H1 (cell line): ENCODE results near the gene BCL11A. TPM values are rescaled to one million over a fixed set of nuclear protein-coding genes. Genes with fewer than 3 reads are reported as not detected.

Experiments
- CTCF ChIA-PET: fragments of 300-600 bp; sonication (Branson Sonifier 250); formaldehyde crosslinking; loops from one replicate; lab custom pipeline; 2021; ENCODE audit not compliant: partially characterized antibody; lab: Charles Lee
- POLR2A ChIA-PET: fragments of 300-600 bp; sonication (Branson Sonifier 250); formaldehyde crosslinking; loops from one replicate; lab custom pipeline; 2021; ENCODE audit warnings: inconsistent platforms; ENCODE audit not compliant: partially characterized antibody; lab: Charles Lee
- DNase-seq, 2 experiments: peaks; one replicate each; pipeline versions ENCODE4 v3.0.0 to v3.0.0-alpha.2; 2010 to 2022; ENCODE audit warnings: low spot score in 2 of 2, low read depth in 1 of 2, mixed read lengths in 1 of 2
- FAIRE-seq: peaks from 2 replicates; lab custom pipeline; 2011; peaks lifted over from hg19 to GRCh38; lab: Jason Lieb, UNC
- H2AFZ ChIP-seq: 2 replicates; pipeline ENCODE4 v1.8.1; 2012; ENCODE audit warnings: low read length, inconsistent platforms
- H2AK5ac ChIP-seq: 2 replicates; pipeline ENCODE4 v1.6.1; 2013; ENCODE audit warnings: low read depth, low read length
- H2BK120ac ChIP-seq: replicated peaks from 2 replicates; pipeline ENCODE3; 2013; ENCODE audit warnings: low read depth, low read length, inconsistent platforms
- H2BK12ac ChIP-seq: 2 replicates; pipeline ENCODE4 v1.6.1; 2013; ENCODE audit warnings: low read depth, low read length
- H2BK15ac ChIP-seq: 2 replicates; pipeline ENCODE4 v1.6.1; 2013; ENCODE audit warnings: low read length
- H2BK20ac ChIP-seq: 2 replicates; pipeline ENCODE4 v1.6.1; 2013; ENCODE audit warnings: low read length
- H2BK5ac ChIP-seq: 2 replicates; pipeline ENCODE4 v1.6.1; 2013; ENCODE audit warnings: low read depth, low read length
- H3K14ac ChIP-seq: 2 replicates; pipeline ENCODE4 v1.6.1; 2013; ENCODE audit warnings: inconsistent platforms; ENCODE audit not compliant: insufficient read length
- H3K18ac ChIP-seq: 2 replicates; pipeline ENCODE4 v1.6.1; 2013; ENCODE audit warnings: low read length; ENCODE audit errors: extremely low read depth
- H3K23ac ChIP-seq: 2 replicates; pipeline ENCODE4 v1.6.1; 2013; ENCODE audit warnings: inconsistent platforms; ENCODE audit not compliant: insufficient read length
- H3K23me2 ChIP-seq: 2 replicates; pipeline ENCODE4 v1.6.1; 2013; ENCODE audit warnings: low read depth, low read length
- H3K27ac ChIP-seq: 2 replicates; pipeline ENCODE4 v1.6.1; 2011; ENCODE audit warnings: low read depth, low read length, inconsistent platforms
- H3K27me3 ChIP-seq, 4 experiments: replicated peaks in 1 of 4; 1 replicate in 1 of 4; 2 replicates in 3 of 4; pipeline versions ENCODE4 v1.6.1 to v1.8.1; 2011 to 2013; ENCODE audit warnings: low read length in 3 of 4, mild to moderate bottlenecking in 3 of 4, inconsistent platforms in 2 of 4, mixed read lengths in 2 of 4, moderate library complexity in 1 of 4; ENCODE audit not compliant: control insufficient read depth in 3 of 4, insufficient read depth in 3 of 4; ENCODE audit errors: extremely low read depth in 1 of 4
- H3K36me3 ChIP-seq, 4 experiments: 2 replicates each; pipeline versions ENCODE4 v1.6.1 to v1.8.1; 2011 to 2013; ENCODE audit warnings: mild to moderate bottlenecking in 4 of 4, low read length in 3 of 4, moderate library complexity in 2 of 4, control low read depth in 1 of 4, inconsistent platforms in 1 of 4; ENCODE audit not compliant: insufficient read depth in 4 of 4, control insufficient read depth in 2 of 4
- H3K4ac ChIP-seq: replicated peaks from 2 replicates; pipeline ENCODE3; 2013; ENCODE audit warnings: low read length, low read depth, mixed read lengths, inconsistent platforms; ENCODE audit not compliant: insufficient read length
- H3K4me1 ChIP-seq, 4 experiments: replicated peaks in 1 of 4; 1 replicate in 1 of 4; 2 replicates in 3 of 4; pipeline versions ENCODE4 v1.6.1 to v1.8.1; 2011 to 2013; ENCODE audit warnings: low read length in 3 of 4, inconsistent platforms in 2 of 4, mixed read lengths in 1 of 4; ENCODE audit not compliant: insufficient read depth in 4 of 4, control insufficient read depth in 3 of 4
- H3K4me2 ChIP-seq, 2 experiments: 2 replicates each; pipeline versions ENCODE4 v1.6.1 to v1.8.1; 2011 to 2013; ENCODE audit warnings: low read depth in 2 of 2, low read length in 2 of 2, control low read depth in 1 of 2, inconsistent platforms in 1 of 2, mild to moderate bottlenecking in 1 of 2; ENCODE audit not compliant: insufficient read depth in 1 of 2
- H3K4me3 ChIP-seq, 4 experiments: fragments of 200-600, 300-600 bp in 1 of 4; sonication (generic), shearing (Covaris generic), sonication (Bioruptor Twin) in 1 of 4; 2 replicates each; pipeline versions ENCODE4 v1.5.1 to v1.8.1; 2011 to 2016; ENCODE audit warnings: low read length in 4 of 4, low read depth in 3 of 4, control low read depth in 2 of 4, inconsistent platforms in 2 of 4, mild to moderate bottlenecking in 2 of 4, mixed read lengths in 1 of 4, moderate library complexity in 1 of 4; ENCODE audit not compliant: insufficient read depth in 2 of 4; ENCODE audit errors: extremely low read depth in 1 of 4
- H3K56ac ChIP-seq: replicated peaks from 2 replicates; pipeline ENCODE3; 2013; ENCODE audit warnings: low read depth, mild to moderate bottlenecking, mixed read lengths, low read length, inconsistent platforms; ENCODE audit not compliant: insufficient read length
- H3K79me1 ChIP-seq: 2 replicates; pipeline ENCODE4 v1.6.1; 2013; ENCODE audit warnings: low read depth, low read length, control low read depth
- H3K79me2 ChIP-seq, 2 experiments: 2 replicates each; pipeline versions ENCODE4 v1.6.1 to v1.8.1; 2012 to 2013; ENCODE audit warnings: low read length in 2 of 2, mild to moderate bottlenecking in 2 of 2, inconsistent platforms in 1 of 2; ENCODE audit not compliant: insufficient read depth in 2 of 2, control insufficient read depth in 1 of 2
- H3K9ac ChIP-seq, 4 experiments: replicated peaks in 1 of 4; 1 replicate in 1 of 4; 2 replicates in 3 of 4; pipeline versions ENCODE4 v1.6.1 to v1.8.1; 2011 to 2013; ENCODE audit warnings: low read depth in 3 of 4, low read length in 3 of 4, control low read depth in 2 of 4, mild to moderate bottlenecking in 2 of 4, moderate library complexity in 2 of 4, inconsistent platforms in 1 of 4; ENCODE audit errors: extremely low read depth in 1 of 4
- H3K9me3 ChIP-seq, 2 experiments: 2 replicates each; pipeline versions ENCODE4 v1.6.1 to v1.8.1; 2012 to 2013; ENCODE audit warnings: mild to moderate bottlenecking in 2 of 2, moderate library complexity in 2 of 2, control low read depth in 1 of 2, inconsistent platforms in 1 of 2, low read depth in 1 of 2, low read length in 1 of 2, mixed read lengths in 1 of 2; ENCODE audit not compliant: insufficient read depth in 2 of 2
- H4K20me1 ChIP-seq, 2 experiments: replicated peaks in 1 of 2; 2 replicates each; pipeline versions ENCODE3 to v1.8.1; 2011 to 2013; ENCODE audit warnings: inconsistent platforms in 2 of 2, low read length in 2 of 2, mild to moderate bottlenecking in 1 of 2; ENCODE audit not compliant: insufficient read depth in 2 of 2, control insufficient read depth in 1 of 2
- H4K5ac ChIP-seq: 2 replicates; pipeline ENCODE4 v1.6.1; 2013; ENCODE audit warnings: low read length, low read depth, mixed read lengths, inconsistent platforms; ENCODE audit not compliant: insufficient read length
- H4K8ac ChIP-seq: 2 replicates; pipeline ENCODE4 v1.8.0; 2013; ENCODE audit warnings: mild to moderate bottlenecking, moderate library complexity, low read length, inconsistent platforms; ENCODE audit not compliant: insufficient read depth; ENCODE audit errors: extremely low read depth
- H4K91ac ChIP-seq: replicated peaks from 2 replicates; pipeline ENCODE3; 2013; ENCODE audit warnings: low read length, mixed read lengths, inconsistent platforms; ENCODE audit not compliant: insufficient read length
- POLR2AphosphoS5 ChIP-seq: IDR thresholded peaks from 2 replicates; pipeline ENCODE4 v1.6.1; 2011; ENCODE audit warnings: low read depth, low read length
- POU5F1 ChIP-seq: IDR thresholded peaks from 2 replicates; pipeline ENCODE4 v1.6.1; 2011; ENCODE audit warnings: low read depth, mild to moderate bottlenecking, low read length, moderate library complexity
- TEAD4 ChIP-seq: IDR thresholded peaks from 2 replicates; pipeline ENCODE4 v1.6.1; 2012; ENCODE audit warnings: low read depth, low read length, inconsistent platforms, mixed read lengths
- WGBS, 2 experiments: shearing (Covaris generic) in 1 of 2; methylation state at CpG; one replicate each; pipeline versions ENCODE4 v1.1.6 to v1.1.7; 2013 to 2015; ENCODE audit warnings: low lambda C conversion rate in 2 of 2, mixed read lengths in 2 of 2, inconsistent platforms in 1 of 2, low coverage in 1 of 2, missing lambda C conversion rate in 1 of 2; ENCODE audit not compliant: insufficient replicate concordance in 2 of 2, insufficient coverage in 1 of 2, insufficient read length in 1 of 2; ENCODE audit errors: extremely low coverage in 1 of 2, missing lambda C conversion rate in 1 of 2; 5-methylcytosine and 5-hydroxymethylcytosine counted together
- polyA plus RNA-seq, 7 experiments: library from polyadenylated mRNA; depleted of rRNA in 3 of 7; stranded (reverse) in 5 of 7; unstranded in 2 of 7; fragments of >200 nt in 5 of 7; fragments of 200-250 nt in 2 of 7; gene quantifications; 1 replicate in 5 of 7; 2 replicates in 1 of 7; 4 replicates in 1 of 7; pipeline versions ENCODE4 v1.2.1 to v1.2.3, GENCODE V29; 2011 to 2013; ENCODE audit warnings: missing spikeins in 2 of 7, mixed read lengths in 2 of 7
- total RNA-seq: library from RNA; stranded (reverse); fragmentation: NEBNext Ultra II Directional; extraction: Animal tissue kit (Norgen Biotek cat#: 25700); gene quantifications from 2 replicates; pipeline ENCODE4 v1.2.1, GENCODE V29; 2021

BCL11A gene
- total and polyA plus RNA-seq, 2 of the 8 experiments (the other 6 are each of a cell fraction or from before 2014, with no cell fraction given): 11.9 to 59.3 TPM

DNA sequence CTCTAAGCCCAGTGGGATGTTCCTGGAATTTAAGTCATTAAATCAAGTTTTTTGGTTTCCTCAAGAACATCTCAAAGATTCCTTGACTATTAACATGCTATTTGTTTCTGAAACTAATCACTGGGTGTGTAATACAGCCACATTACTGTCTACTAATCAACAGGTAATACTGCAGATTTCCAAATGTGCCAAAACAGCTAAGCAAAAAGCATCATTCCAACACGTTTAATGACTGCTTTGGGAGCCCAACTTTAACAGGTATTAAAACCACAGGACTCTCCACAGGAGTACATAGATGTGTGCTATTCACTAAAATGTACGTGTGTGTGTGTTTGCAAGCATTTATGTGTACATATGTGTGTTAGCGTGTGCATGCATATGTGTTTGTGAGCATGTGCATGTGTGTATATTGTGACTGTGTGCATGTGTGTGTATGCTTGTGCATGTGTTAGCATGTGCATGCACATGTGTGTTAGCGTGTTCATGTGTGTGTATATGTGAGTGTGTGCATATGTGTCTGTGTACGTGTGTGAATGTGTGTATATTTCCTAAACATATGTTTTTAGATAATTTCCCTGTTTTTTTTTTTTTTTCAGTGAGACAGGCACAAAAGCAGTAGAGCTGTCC is 80.7 kb downstream of the BCL11A start:
- no peak for TF ChIP-seq POU5F1
- TF ChIP-seq TEAD4: no peak
- peak; percentile 45; the same call in 1 of the 2 replicates for TF ChIP-seq POLR2AphosphoS5
- H2BK120ac ChIP-seq: peak overlapping the region; percentile 60
- peaks cover 3% of the 10 kb centered on the region for H3K23me2 ChIP-seq
- no peak overlapping the region for H3K56ac ChIP-seq
- H3K79me2 ChIP-seq: peaks cover 7 to 85% of the 10 kb centered on the region in 2 experiments
- peak overlapping the region; percentile 87 for H3K4ac ChIP-seq
- H3K18ac ChIP-seq: 0 out of 2 replicates have a peak overlapping the region, but pooled peaks have one; percentile 44
- 84% methylated on average over 5 of the region's 5 CpGs; no CpG with 5 or more reads in 1 of the 2 experiments for WGBS, 2 experiments
- POLR2A ChIA-PET: interaction anchor here (2.3 kb wide), 1 partner anchor 77 kb away, joined by 9 read pairs; no protein-coding TSS in a partner anchor
- H3K27ac ChIP-seq: no peak overlapping the region
- H2BK15ac ChIP-seq: peak overlapping the region; percentile 83
- no peak overlapping the region for H3K23ac ChIP-seq
- peak overlapping the region; percentile 2 to 14; a peak in 1 of 4 replicates for H3K4me2 ChIP-seq
- no peak overlapping the region for H4K8ac ChIP-seq
- no peak overlapping the region for H3K9ac ChIP-seq
- peaks cover 22 to 58% (median 56%) of the 10 kb centered on the region in 4 experiments for H3K4me1 ChIP-seq
- FAIRE-seq: no peak
- peak overlapping the region; percentile 94; the same call in 1 of the 2 replicates for H2BK12ac ChIP-seq
- DNase-seq: no peak
- peaks cover 17 to 24% of the 10 kb centered on the region in 2 experiments for H4K20me1 ChIP-seq
- no peak overlapping the region for H4K5ac ChIP-seq
- H2AFZ ChIP-seq: no peak overlapping the region
- no peaks in the 10 kb centered on the region; a peak in 1 of 4 replicates for H3K9me3 ChIP-seq
- H3K79me1 ChIP-seq: peaks cover 14% of the 10 kb centered on the region
- H3K14ac ChIP-seq: no peak overlapping the region
- CTCF ChIA-PET: interaction anchor here (0.7 to 1.5 kb wide), 7 partner anchors 12 to 131 kb away, joined by 3 to 4 read pairs (median 3); no protein-coding TSS in a partner anchor
- H3K36me3 ChIP-seq: peaks cover 0 to 15% (median 3%) of the 10 kb centered on the region in 4 experiments; a peak in 4 of 8 replicates
- peak overlapping the region; percentile 38 for H2BK20ac ChIP-seq
- H2BK5ac ChIP-seq: peak overlapping the region; percentile 35; the same call in 1 of the 2 replicates
- no peaks in the 10 kb centered on the region; a peak in 2 of 7 replicates for H3K27me3 ChIP-seq
- peak overlapping the region; percentile 98 for H2AK5ac ChIP-seq
- H3K4me3 ChIP-seq: no peak overlapping the region
- H4K91ac ChIP-seq: peak overlapping the region; percentile 91
